Suprapubic skin (tissue), 4 donors: ENCODE measurements around the gene CHAT. TPM values are rescaled to one million over a fixed set of nuclear protein-coding genes. Genes with fewer than 3 reads are reported as not detected.
A peak's percentile ranks its signal among the peaks of the same experiment; 100 is the strongest.

Source experiments
- DNase-seq, 2 donors: peaks; one replicate each; pipeline ENCODE4 v3.0.0-alpha.2; 2019; ENCODE audit warnings: low spot score in 2 of 2
- H3K27ac ChIP-seq: fragments of 200-600 bp; sonication (generic); one replicate; pipeline ENCODE4 v1.5.1; 2019
- H3K27me3 ChIP-seq: fragments of 200-600 bp; sonication (generic); one replicate; pipeline ENCODE4 v1.5.1; 2019
- H3K36me3 ChIP-seq: fragments of 200-600 bp; sonication (generic); one replicate; pipeline ENCODE4 v1.5.1; 2019
- H3K4me1 ChIP-seq: fragments of 200-600 bp; sonication (generic); one replicate; pipeline ENCODE4 v1.5.1; 2019
- H3K4me3 ChIP-seq: fragments of 200-600 bp; sonication (generic); one replicate; pipeline ENCODE4 v1.5.1; 2019; ENCODE audit warnings: mild to moderate bottlenecking
- H3K9me3 ChIP-seq: fragments of 200-600 bp; sonication (generic); one replicate; pipeline ENCODE4 v1.5.1; 2019
- CTCF ChIP-seq, 2 donors: fragments of 200-600 bp in 1 of 2; fragments of 450-650 bp in 1 of 2; sonication (generic) in 1 of 2; IDR thresholded peaks; one replicate each; pipeline ENCODE4 v1.5.1; 2016 to 2019; ENCODE audit warnings: antibody characterized with exemption in 2 of 2, mild to moderate bottlenecking in 1 of 2, moderate library complexity in 1 of 2
- EP300 ChIP-seq: sonication (generic); formaldehyde crosslinking; IDR thresholded peaks from one replicate; pipeline ENCODE4 v1.6.1; 2017; ENCODE audit warnings: antibody characterized with exemption
- POLR2A ChIP-seq, 2 donors: fragments of 450-650 bp; IDR thresholded peaks; one replicate each; pipeline ENCODE4 v1.6.1; 2017; ENCODE audit warnings: antibody characterized with exemption in 2 of 2, mild to moderate bottlenecking in 2 of 2, moderate library complexity in 2 of 2
- POLR2AphosphoS5 ChIP-seq, 3 donors: sonication (generic); formaldehyde crosslinking; IDR thresholded peaks; one replicate each; pipeline ENCODE4 v1.6.1; 2017; ENCODE audit warnings: antibody characterized with exemption in 3 of 3
- WGBS: methylation state at CpG from one replicate; pipeline ENCODE4 v1.1.5; 2018; 5-methylcytosine and 5-hydroxymethylcytosine counted together
- total RNA-seq, 4 donors: library from RNA; depleted of rRNA; stranded (reverse); fragments of >200 nt; gene quantifications; one replicate each; pipeline ENCODE4 v1.1.0, GENCODE V29; 2016

The CHAT gene
- total RNA-seq, 4 donors from 2014 or later: not detected

- no peaks in the 10 kb centered on the region for H3K9me3 ChIP-seq
- no peak overlapping the region for H3K27ac ChIP-seq
- no peaks in the 10 kb centered on the region for H3K4me1 ChIP-seq
- no peaks in the 10 kb centered on the region for H3K36me3 ChIP-seq
- 71% methylated on average over 11 of the region's 11 CpGs for WGBS
- peak in 1 of 2 donors; percentile 24 for DNase-seq
- H3K27me3 ChIP-seq: peaks cover 24% of the 10 kb centered on the region
- H3K4me3 ChIP-seq: no peak overlapping the region
- TF ChIP-seq POLR2AphosphoS5 (IDR thresholded peaks at IDR 0.05): no peak
- TF ChIP-seq POLR2A (IDR thresholded peaks at IDR 0.05): no peak
- TF ChIP-seq EP300: no peak
- no peak for TF ChIP-seq CTCF (IDR thresholded peaks at IDR 0.05)
These were observed 16.2 kb upstream of the CHAT start for GRCh38 chr10:49597426-49598163.

GRCh38 chr10:49598164-49598856, 15.5 kb upstream of the CHAT start:
- no peak for TF ChIP-seq CTCF (IDR thresholded peaks at IDR 0.05)
- no peak for TF ChIP-seq EP300
- TF ChIP-seq POLR2AphosphoS5 (IDR thresholded peaks at IDR 0.05): no peak

GRCh38 chr10:49598986-49599385, 14.9 kb upstream of the CHAT start:
- Histone ChIP-seq H3K36me3 (no peaks in the 10 kb centered on the region), H3K4me3 (no peak overlapping the region), H3K27ac (no peak overlapping the region), H3K9me3 (no peaks in the 10 kb centered on the region), H3K27me3 (peaks cover 29% of the 10 kb centered on the region), H3K4me1 (no peaks in the 10 kb centered on the region)
- 46% methylated on average over 4 of the region's 4 CpGs for WGBS
- no peak for TF ChIP-seq EP300
- DNase-seq: no peak

More at GRCh38 chr10:49598164-49598856, 15.5 kb upstream of the CHAT start:
- Histone ChIP-seq H3K9me3 (no peaks in the 10 kb centered on the region), H3K4me3 (no peak overlapping the region), H3K36me3 (no peaks in the 10 kb centered on the region), H3K4me1 (no peaks in the 10 kb centered on the region), H3K27me3 (peaks cover 26% of the 10 kb centered on the region), H3K27ac (no peak overlapping the region)
- DNase-seq: peak in 1 of 2 donors; percentile 56
- WGBS: 91% methylated on average over 6 of the region's 8 CpGs

GRCh38 chr10:49599546-49599945, 14.3 kb upstream of the CHAT start:
- Histone ChIP-seq H3K4me1 (no peaks in the 10 kb centered on the region), H3K27me3 (peaks cover 28% of the 10 kb centered on the region), H3K9me3 (no peaks in the 10 kb centered on the region), H3K4me3 (no peak overlapping the region), H3K36me3 (no peaks in the 10 kb centered on the region), H3K27ac (no peak overlapping the region)
- WGBS: 75% methylated on average over 3 of the region's 3 CpGs
- TF ChIP-seq POLR2A (IDR thresholded peaks at IDR 0.05) (no peak), CTCF (IDR thresholded peaks at IDR 0.05) (no peak), POLR2AphosphoS5 (IDR thresholded peaks at IDR 0.05) (no peak), EP300 (no peak)
- no peak for DNase-seq

- 86% methylated on average over 8 of the region's 8 CpGs for WGBS
- Histone ChIP-seq H3K27ac (no peak overlapping the region), H3K27me3 (peaks cover 28% of the 10 kb centered on the region), H3K4me3 (no peak overlapping the region), H3K4me1 (no peaks in the 10 kb centered on the region), H3K36me3 (no peaks in the 10 kb centered on the region), H3K9me3 (no peaks in the 10 kb centered on the region)
- TF ChIP-seq EP300 (no peak), POLR2A (IDR thresholded peaks at IDR 0.05) (no peak), CTCF (IDR thresholded peaks at IDR 0.05) (no peak), POLR2AphosphoS5 (IDR thresholded peaks at IDR 0.05) (no peak)
- no peak for DNase-seq
These were observed 13.8 kb upstream of the CHAT start for GRCh38 chr10:49600046-49600445.
